WERI-Rb-1 (cell line): ENCODE data around the gene PIP4K2C.

Experiments used
- DNase-seq: peaks from one replicate; pipeline ENCODE4 v3.0.0-alpha.2; 2020
- H3K27ac ChIP-seq: fragments of 250-450 bp; sonication (Bioruptor Pico); 2 replicates; pipeline ENCODE4 v1.5.1; 2020; ENCODE audit warnings: mild to moderate bottlenecking, moderate library complexity
- H3K27me3 ChIP-seq: fragments of 250-450 bp; sonication (Bioruptor Pico); 2 replicates; pipeline ENCODE4 v1.5.1; 2021; ENCODE audit warnings: mild to moderate bottlenecking, low read depth, moderate library complexity; ENCODE audit not compliant: insufficient read depth, severe bottlenecking
- H3K36me3 ChIP-seq: fragments of 250-450 bp; sonication (Bioruptor Pico); 2 replicates; pipeline ENCODE4 v1.5.1; 2020; ENCODE audit warnings: mild to moderate bottlenecking, moderate library complexity
- H3K4me3 ChIP-seq: 2 replicates; pipeline ENCODE4 v1.5.1; 2011; ENCODE audit warnings: low read depth, mild to moderate bottlenecking, control low read depth, low read length
- H3K9me3 ChIP-seq: fragments of 250-450 bp; sonication (Bioruptor Pico); 2 replicates; pipeline ENCODE4 v1.5.1; 2021; ENCODE audit warnings: mild to moderate bottlenecking, moderate library complexity; ENCODE audit not compliant: severe bottlenecking
- CTCF ChIP-seq: IDR thresholded peaks from 2 replicates; pipeline ENCODE4 v1.5.1; 2011; ENCODE audit warnings: low read depth, mild to moderate bottlenecking, control low read depth, inconsistent platforms, low read length

Gene PIP4K2C

GRCh38 chr12:57575771-57576612 lies 15.0 kb upstream of the PIP4K2C start:
- TF ChIP-seq CTCF, result no peak
- no peak overlapping the region for H3K27ac ChIP-seq
- H3K27me3 ChIP-seq, result no peaks in the 10 kb centered on the region
- no peak overlapping the region for H3K4me3 ChIP-seq
- H3K9me3 ChIP-seq, result no peaks in the 10 kb centered on the region
- no peak for DNase-seq
- peaks cover 67% of the 10 kb centered on the region for H3K36me3 ChIP-seq

GRCh38 chr12:57576613-57577160 lies 14.3 kb upstream of the PIP4K2C start:
- Histone ChIP-seq H3K9me3 (no peaks in the 10 kb centered on the region), H3K36me3 (peaks cover 71% of the 10 kb centered on the region), H3K27me3 (no peaks in the 10 kb centered on the region), H3K4me3 (no peak overlapping the region), H3K27ac (no peak overlapping the region)
- no peak for TF ChIP-seq CTCF
- DNase-seq, result no peak

GRCh38 chr12:57577981-57578758 lies 12.8 kb upstream of the PIP4K2C start:
- Histone ChIP-seq H3K4me3 (no peak overlapping the region), H3K9me3 (no peaks in the 10 kb centered on the region), H3K36me3 (peaks cover 64% of the 10 kb centered on the region), H3K27me3 (no peaks in the 10 kb centered on the region), H3K27ac (no peak overlapping the region)
- TF ChIP-seq CTCF, result no peak
- no peak for DNase-seq

- Histone ChIP-seq H3K36me3 (peaks cover 64% of the 10 kb centered on the region), H3K27ac (no peak overlapping the region), H3K9me3 (no peaks in the 10 kb centered on the region), H3K27me3 (no peaks in the 10 kb centered on the region), H3K4me3 (no peak overlapping the region)
- no peak for DNase-seq
- TF ChIP-seq CTCF, result no peak
Observed at GRCh38 chr12:57579011-57579410, 12.0 kb upstream of the PIP4K2C start.

- no peak for DNase-seq
- Histone ChIP-seq H3K27me3 (no peaks in the 10 kb centered on the region), H3K4me3 (no peak overlapping the region), H3K27ac (no peak overlapping the region), H3K9me3 (no peaks in the 10 kb centered on the region), H3K36me3 (peaks cover 61% of the 10 kb centered on the region)
- TF ChIP-seq CTCF, result no peak
Observed at GRCh38 chr12:57579677-57580465, 11.1 kb upstream of the PIP4K2C start.
